ENCODE measurements around the gene RASGRP1. TPM values are rescaled to one million over a fixed set of nuclear protein-coding genes. Genes with fewer than 3 reads are reported as not detected.

The RASGRP1 gene
- total RNA-seq, 3 donors from 2014 or later (not counting 1 experiment from before 2014, with no cell fraction given): 65.9 to 122 (median 96.5) TPM

DNA sequence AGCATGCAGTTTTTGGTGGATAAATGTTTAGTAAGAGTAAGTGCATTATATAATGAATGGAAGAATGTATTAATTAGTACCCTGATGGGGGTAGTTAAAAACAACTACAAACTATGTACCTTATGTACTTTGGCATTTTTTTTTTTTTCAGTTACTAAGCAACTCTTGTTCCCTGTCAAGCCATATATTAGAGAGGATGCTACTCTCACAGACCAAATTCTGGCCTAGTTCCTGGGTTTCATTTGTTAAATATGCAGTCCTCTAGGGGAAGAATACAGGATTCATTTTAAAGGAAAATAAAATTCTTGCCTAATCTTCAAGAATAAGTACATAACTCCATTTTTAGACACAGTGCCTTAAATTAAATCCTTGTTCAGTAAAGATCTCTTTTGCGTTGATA lies 93.8 kb downstream of the RASGRP1 start:
- H3K4me3 ChIP-seq (ENCODE audit: low read length): no peak overlapping the region
- Mint-ChIP-seq H3K4me3 (no peak overlapping the region), H3K27me3 (ENCODE audit: low read depth in 2 of 2) (no peaks in the 10 kb centered on the region), H3K36me3 (no peaks in the 10 kb centered on the region), H3K9me3 (no peaks in the 10 kb centered on the region), H3K27ac (no peak overlapping the region), H3K4me1 (peaks cover 5 to 7% of the 10 kb centered on the region in 2 donors)
- intact Hi-C loops (cut with micrococcal nuclease): loop anchor here (10.0 kb wide), 3 partner anchors 54 to 1114 kb away; partner anchors contain the start of genes RASGRP1 and THBS1
- no peak for TF ChIP-seq CTCF (IDR thresholded peaks at IDR 0.05)
- WGBS (ENCODE audit: insufficient coverage): no CpG with 5 or more reads among the region's 1 CpG
- peaks cover 36% of the 10 kb centered on the region for H3K36me3 ChIP-seq (ENCODE audit: control insufficient read depth, insufficient read depth, low read length)
- H3K9me3 ChIP-seq (ENCODE audit: control insufficient read depth, insufficient read depth, low read length): no peaks in the 10 kb centered on the region
- ATAC-seq (no peak), DNase-seq (no peak)
- no peak overlapping the region for H3K27ac ChIP-seq (ENCODE audit: low read length)
- H3K4me1 ChIP-seq (ENCODE audit: control insufficient read depth, insufficient read depth, low read length): no peaks in the 10 kb centered on the region
- no peaks in the 10 kb centered on the region for H3K27me3 ChIP-seq (ENCODE audit: control insufficient read depth, insufficient read depth, low read length)

DNA sequence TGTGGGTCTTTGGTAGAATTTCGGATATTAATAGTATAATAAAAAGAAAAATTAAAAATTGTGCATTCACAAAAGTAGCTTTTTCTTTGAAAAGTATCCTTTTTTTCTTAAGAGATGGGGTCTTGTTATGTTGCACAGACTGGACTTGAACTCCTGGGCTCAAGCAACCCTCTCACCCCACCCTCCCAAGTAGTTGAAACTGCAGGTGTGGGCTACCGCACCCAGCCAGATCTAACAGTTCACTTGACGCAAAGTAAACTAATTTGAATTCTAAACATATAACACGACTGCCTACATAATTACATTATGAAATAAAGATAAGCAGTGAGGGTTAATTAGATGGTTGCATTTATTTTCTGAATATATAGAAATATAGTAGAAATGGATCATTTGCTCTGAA lies 99.9 kb downstream of the RASGRP1 start:
- ATAC-seq: no peak
- Mint-ChIP-seq H3K4me1 (peaks cover 4 to 17% of the 10 kb centered on the region in 2 donors), H3K4me3 (no peak overlapping the region), H3K27me3 (ENCODE audit: low read depth in 2 of 2) (no peaks in the 10 kb centered on the region), H3K27ac (no peak overlapping the region), H3K36me3 (no peaks in the 10 kb centered on the region), H3K9me3 (no peaks in the 10 kb centered on the region)
- Histone ChIP-seq H3K4me1 (ENCODE audit: control insufficient read depth, insufficient read depth, low read length) (no peaks in the 10 kb centered on the region), H3K9me3 (ENCODE audit: control insufficient read depth, insufficient read depth, low read length) (no peaks in the 10 kb centered on the region), H3K27ac (ENCODE audit: low read length) (no peak overlapping the region), H3K4me3 (ENCODE audit: low read length) (no peak overlapping the region), H3K27me3 (ENCODE audit: control insufficient read depth, insufficient read depth, low read length) (no peaks in the 10 kb centered on the region), H3K36me3 (ENCODE audit: control insufficient read depth, insufficient read depth, low read length) (peaks cover 15% of the 10 kb centered on the region)
- no peak for DNase-seq
- no CpG with 5 or more reads among the region's 4 CpGs for WGBS (ENCODE audit: insufficient coverage)
- TF ChIP-seq CTCF (IDR thresholded peaks at IDR 0.05): no peak
- intact Hi-C loops (cut with micrococcal nuclease): no loop called here

DNA sequence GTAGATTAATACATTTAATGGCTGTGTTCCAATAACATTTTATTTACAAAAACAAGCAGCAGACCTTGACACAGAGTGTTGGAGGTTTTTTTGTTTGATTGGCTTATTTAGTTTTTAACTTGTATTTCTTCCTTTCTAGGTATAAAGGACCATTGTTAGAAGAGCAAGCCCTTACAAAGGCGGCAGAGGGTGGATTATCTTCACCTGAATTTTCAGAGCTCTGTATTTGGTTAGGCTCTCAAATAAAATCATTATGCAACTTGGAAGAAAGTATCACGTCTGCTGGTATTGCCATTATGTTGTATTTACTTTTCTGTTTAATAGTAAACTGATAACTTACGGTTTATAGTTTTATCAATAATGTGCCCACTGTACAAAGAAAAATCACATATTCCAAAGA lies 100.7 kb downstream of the RASGRP1 start:
- Histone ChIP-seq H3K27me3 (ENCODE audit: control insufficient read depth, insufficient read depth, low read length) (no peaks in the 10 kb centered on the region), H3K36me3 (ENCODE audit: control insufficient read depth, insufficient read depth, low read length) (peaks cover 15% of the 10 kb centered on the region), H3K9me3 (ENCODE audit: control insufficient read depth, insufficient read depth, low read length) (no peaks in the 10 kb centered on the region), H3K4me1 (ENCODE audit: control insufficient read depth, insufficient read depth, low read length) (no peaks in the 10 kb centered on the region), H3K4me3 (ENCODE audit: low read length) (no peak overlapping the region), H3K27ac (ENCODE audit: low read length) (no peak overlapping the region)
- ATAC-seq (no peak), DNase-seq (no peak)
- WGBS (ENCODE audit: insufficient coverage): 100% methylated on average over 1 of the region's 3 CpGs
- H3K27me3 Mint-ChIP-seq (ENCODE audit: low read depth in 2 of 2): no peaks in the 10 kb centered on the region
- no peak overlapping the region for H3K4me3 Mint-ChIP-seq
- TF ChIP-seq CTCF (IDR thresholded peaks at IDR 0.05): no peak
- peaks cover 12 to 25% of the 10 kb centered on the region in 2 donors for H3K4me1 Mint-ChIP-seq
- H3K27ac Mint-ChIP-seq: no peak overlapping the region
- no peaks in the 10 kb centered on the region for H3K9me3 Mint-ChIP-seq
- H3K36me3 Mint-ChIP-seq: no peaks in the 10 kb centered on the region
- intact Hi-C loops (cut with micrococcal nuclease): no loop called here
